ENCODE measurements around the gene PREX1.

The PREX1 gene

DNA sequence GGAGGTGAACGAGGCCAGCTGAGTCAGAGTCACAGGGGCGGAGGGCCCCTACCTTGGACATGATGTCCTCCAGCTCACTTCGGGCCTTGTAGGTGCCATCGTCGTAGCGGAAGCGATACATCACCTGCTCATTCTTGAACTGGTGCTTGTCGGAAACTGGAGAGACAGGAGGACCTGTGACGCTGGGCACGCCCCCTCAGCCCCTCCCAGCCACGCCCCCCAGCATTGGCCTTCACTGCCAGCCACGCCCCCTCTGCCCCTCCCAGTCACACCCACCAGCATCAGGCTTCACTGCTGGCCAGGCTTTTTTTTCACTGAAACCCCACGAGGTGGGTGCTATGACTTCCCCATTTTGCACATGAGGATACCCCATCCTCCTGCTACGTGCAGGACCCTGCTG lies 148.2 kb downstream of the PREX1 start:
- POLR2A ChIA-PET (ENCODE audit: low non-redundant PET), result no interaction called here
- DNase-seq (ENCODE audit: low spot score), result peak; percentile 96
- TF ChIP-seq, protein P1, sequence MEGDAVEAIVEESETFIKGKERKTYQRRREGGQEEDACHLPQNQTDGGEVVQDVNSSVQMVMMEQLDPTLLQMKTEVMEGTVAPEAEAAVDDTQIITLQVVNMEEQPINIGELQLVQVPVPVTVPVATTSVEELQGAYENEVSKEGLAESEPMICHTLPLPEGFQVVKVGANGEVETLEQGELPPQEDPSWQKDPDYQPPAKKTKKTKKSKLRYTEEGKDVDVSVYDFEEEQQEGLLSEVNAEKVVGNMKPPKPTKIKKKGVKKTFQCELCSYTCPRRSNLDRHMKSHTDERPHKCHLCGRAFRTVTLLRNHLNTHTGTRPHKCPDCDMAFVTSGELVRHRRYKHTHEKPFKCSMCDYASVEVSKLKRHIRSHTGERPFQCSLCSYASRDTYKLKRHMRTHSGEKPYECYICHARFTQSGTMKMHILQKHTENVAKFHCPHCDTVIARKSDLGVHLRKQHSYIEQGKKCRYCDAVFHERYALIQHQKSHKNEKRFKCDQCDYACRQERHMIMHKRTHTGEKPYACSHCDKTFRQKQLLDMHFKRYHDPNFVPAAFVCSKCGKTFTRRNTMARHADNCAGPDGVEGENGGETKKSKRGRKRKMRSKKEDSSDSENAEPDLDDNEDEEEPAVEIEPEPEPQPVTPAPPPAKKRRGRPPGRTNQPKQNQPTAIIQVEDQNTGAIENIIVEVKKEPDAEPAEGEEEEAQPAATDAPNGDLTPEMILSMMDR (conservative IDR thresholded peaks at IDR 0.05; ENCODE audit: low read depth), result no peak
- CTCF ChIA-PET, result interaction anchor here (0.5 to 3.6 kb wide), 3 partner anchors 22 to 1025 kb away, joined by 3 to 22 read pairs (median 4); no protein-coding TSS in a partner anchor
- no peak overlapping the region for H3K27ac ChIP-seq

DNA sequence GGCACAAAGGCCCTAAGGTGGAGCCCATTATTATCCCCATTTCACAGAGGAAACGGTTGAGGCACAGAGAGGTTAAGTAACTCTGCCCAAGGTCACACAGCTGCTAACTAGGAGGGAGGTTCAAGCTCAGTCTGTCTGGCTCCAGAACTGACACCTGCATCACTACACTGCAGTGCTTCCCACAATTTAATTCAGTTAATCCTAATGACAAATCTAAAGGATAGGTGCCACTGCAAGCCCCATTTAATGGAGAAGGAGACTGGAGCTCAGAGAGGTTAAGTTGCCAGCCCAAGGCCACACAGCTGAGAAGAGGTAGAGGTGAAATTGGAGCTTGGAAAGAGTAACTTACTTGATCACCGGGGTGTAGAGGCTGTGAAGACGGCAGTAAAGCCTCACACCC lies 148.8 kb downstream of the PREX1 start:
- H3K27ac ChIP-seq, result no peak overlapping the region
- ChIA-PET CTCF (interaction anchor here (0.5 to 3.6 kb wide), 3 partner anchors 21 to 1025 kb away, joined by 3 to 22 read pairs (median 4); no protein-coding TSS in a partner anchor), POLR2A (ENCODE audit: low non-redundant PET) (no interaction called here)
- TF ChIP-seq, protein P1 (conservative IDR thresholded peaks at IDR 0.05; ENCODE audit: low read depth), result no peak
- no peak for DNase-seq (ENCODE audit: low spot score)

DNA sequence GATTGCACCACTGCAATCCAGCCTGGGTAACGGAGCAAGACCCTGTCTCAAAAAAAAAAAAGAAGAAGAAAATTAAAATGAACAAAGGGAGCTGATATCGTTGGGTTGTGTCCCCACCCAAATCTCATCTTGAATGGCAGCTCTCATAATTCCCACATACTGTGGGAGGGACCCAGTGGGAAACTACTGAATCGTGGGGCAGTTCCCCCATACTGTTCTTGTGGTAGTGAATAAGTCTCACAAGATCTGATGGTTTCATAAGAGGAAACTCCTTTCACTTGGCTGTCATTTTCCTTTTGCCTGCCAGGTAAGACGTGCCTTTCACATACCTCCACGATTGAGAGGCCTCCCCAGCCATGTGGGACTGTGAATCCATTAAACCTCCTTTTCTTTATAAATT lies 149.4 kb downstream of the PREX1 start:
- H3K27ac ChIP-seq, result no peak overlapping the region
- POLR2A ChIA-PET (ENCODE audit: low non-redundant PET), result no interaction called here
- DNase-seq (ENCODE audit: low spot score), result no peak
- TF ChIP-seq, protein P1 (conservative IDR thresholded peaks at IDR 0.05; ENCODE audit: low read depth), result no peak
- CTCF ChIA-PET, result interaction anchor here (3.6 kb wide), 1 partner anchor 21 kb away, joined by 22 read pairs; no protein-coding TSS in a partner anchor

DNA sequence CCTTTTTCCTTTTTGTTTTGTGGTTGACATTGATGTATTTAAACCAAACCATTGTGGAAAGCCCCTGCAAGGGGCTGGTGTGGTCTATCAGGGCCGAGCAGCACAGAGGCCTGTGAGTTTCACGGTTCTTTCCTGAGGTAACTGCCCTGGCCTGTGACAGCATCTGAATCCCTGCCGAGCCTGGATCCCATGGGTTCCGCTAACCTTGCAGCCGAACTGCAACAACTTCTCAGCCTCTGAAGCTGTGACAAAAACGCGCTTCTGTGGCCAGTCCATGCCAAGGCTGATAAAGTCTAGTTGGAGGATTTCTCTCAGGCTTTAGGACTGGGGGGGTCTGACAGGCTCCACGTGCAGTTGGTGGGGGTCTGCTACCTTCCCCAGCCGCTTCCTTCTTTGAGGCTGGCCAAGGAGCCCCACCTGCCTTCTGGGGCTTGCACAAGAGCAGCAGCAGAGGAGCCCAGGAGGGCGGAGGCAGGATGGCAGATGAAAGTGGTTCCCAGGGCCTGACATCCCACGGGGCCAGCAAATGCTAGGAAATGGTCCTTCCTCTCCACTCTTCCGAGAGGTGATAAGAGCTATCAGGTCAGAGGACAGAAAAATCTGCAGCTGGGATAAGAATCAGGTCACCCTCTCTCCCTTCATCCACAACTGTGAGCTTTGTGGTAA lies 150.9 kb downstream of the PREX1 start:
- no peak overlapping the region for H3K27ac ChIP-seq
- TF ChIP-seq, protein P1 (conservative IDR thresholded peaks at IDR 0.05; ENCODE audit: low read depth), result no peak
- POLR2A ChIA-PET (ENCODE audit: low non-redundant PET), result no interaction called here
- no peak for DNase-seq (ENCODE audit: low spot score)
- CTCF ChIA-PET, result interaction anchor here (3.6 kb wide), 1 partner anchor 19 kb away, joined by 22 read pairs; no protein-coding TSS in a partner anchor

DNA sequence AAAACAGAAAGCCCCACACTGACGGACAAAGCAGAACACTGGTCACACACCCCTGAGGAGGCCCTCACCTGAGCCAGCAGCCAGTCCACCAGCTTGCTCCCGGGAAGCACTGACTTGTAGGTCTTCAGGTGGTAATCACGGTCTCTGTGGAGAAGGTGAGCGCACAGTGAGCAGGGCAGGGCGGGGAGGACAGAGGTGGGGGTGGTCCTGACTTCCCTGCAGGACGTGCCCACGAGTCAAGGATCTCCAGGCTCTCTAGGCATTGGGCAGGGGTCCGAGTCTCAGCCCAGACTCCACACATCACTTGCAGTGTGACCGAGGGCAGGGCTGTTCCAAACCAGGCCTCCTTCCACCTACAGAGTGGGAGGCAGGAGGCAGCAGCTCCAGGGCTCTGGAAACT lies 151.7 kb downstream of the PREX1 start:
- ChIA-PET POLR2A (ENCODE audit: low non-redundant PET) (no interaction called here), CTCF (interaction anchor here (0.6 to 0.7 kb wide), 2 partner anchors 14 to 500 kb away, joined by 3 to 5 read pairs; no protein-coding TSS in a partner anchor)
- TF ChIP-seq, protein P1 (conservative IDR thresholded peaks at IDR 0.05; ENCODE audit: low read depth), result no peak
- no peak overlapping the region for H3K27ac ChIP-seq
- DNase-seq (ENCODE audit: low spot score), result no peak

DNA sequence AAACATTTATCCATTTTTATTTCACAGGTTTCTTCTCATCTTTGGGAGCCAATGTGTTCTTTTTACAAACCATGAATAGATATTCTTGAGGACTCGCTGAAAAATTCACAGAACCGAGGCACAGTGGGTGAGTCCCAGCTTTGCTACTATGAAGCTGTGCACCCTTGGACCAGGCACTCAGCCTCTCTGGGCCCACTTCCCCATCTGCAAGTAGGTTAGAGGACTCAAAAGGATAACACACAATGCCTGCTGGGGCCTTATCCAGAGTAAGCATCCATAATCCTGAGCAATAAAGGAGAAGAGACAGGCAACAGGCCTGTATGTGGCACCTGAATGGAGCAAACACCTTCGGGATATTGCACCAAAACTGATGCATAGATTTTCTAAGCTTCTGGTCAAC lies 153.3 kb downstream of the PREX1 start:
- TF ChIP-seq, protein P1 (conservative IDR thresholded peaks at IDR 0.05; ENCODE audit: low read depth), result no peak
- H3K27ac ChIP-seq, result no peak overlapping the region
- POLR2A ChIA-PET (ENCODE audit: low non-redundant PET), result no interaction called here
- CTCF ChIA-PET, result interaction anchor here (0.7 to 2.2 kb wide), 3 partner anchors 8 to 17 kb away, joined by 3 to 13 read pairs (median 3); no protein-coding TSS in a partner anchor
- DNase-seq (ENCODE audit: low spot score), result no peak
